PC-9 (cell line): ENCODE measurements around the gene RNF13. TPM values are rescaled to one million over a fixed set of nuclear protein-coding genes. Genes with fewer than 3 reads are reported as not detected.

ENCODE experiments used
- BruUV-seq: library from RNA; stranded (reverse); fragments of 400-500 nt; replicated peaks from 2 replicates; lab custom pipeline; 2021; lab: Mats Ljungman, UMichigan
- CTCF ChIA-PET: fragments of 300-600 bp; sonication (Branson Sonifier 250); formaldehyde crosslinking; loops from one replicate; lab custom pipeline; 2022; ENCODE audit warnings: antibody characterized with exemption; lab: Charles Lee
- POLR2A ChIA-PET: fragments of 300-600 bp; sonication (Branson Sonifier 250); formaldehyde crosslinking; loops from one replicate; lab custom pipeline; 2022; ENCODE audit warnings: antibody characterized with exemption; ENCODE audit not compliant: unreplicated experiment; lab: Charles Lee
- DNase-seq, 2 experiments: peaks; one replicate each; pipeline versions ENCODE4 v3.0.0 to v3.0.0-alpha.2; 2015 to 2022; ENCODE audit warnings: mixed read lengths in 1 of 2
- H2AFZ ChIP-seq: fragments of 200-600 bp; sonication (generic); 2 replicates; pipeline ENCODE4 v1.8.1; 2017; ENCODE audit warnings: antibody characterized with exemption
- H3F3A ChIP-seq: fragments of 200-600 bp; sonication (generic); 2 replicates; pipeline ENCODE4 v1.8.1; 2017; ENCODE audit warnings: antibody characterized with exemption, mild to moderate bottlenecking, low read depth; ENCODE audit not compliant: insufficient read depth
- H3K27ac ChIP-seq: fragments of 200-600 bp; sonication (generic); 2 replicates; pipeline ENCODE4 v1.6.1; 2016; ENCODE audit warnings: mixed run types
- H3K27me3 ChIP-seq: fragments of 200-600 bp; sonication (generic); 2 replicates; pipeline ENCODE4 v1.6.1; 2016; ENCODE audit warnings: low read depth, mixed run types; ENCODE audit not compliant: insufficient read depth
- H3K36me3 ChIP-seq: fragments of 200-600 bp; sonication (generic); 2 replicates; pipeline ENCODE4 v1.6.1; 2016; ENCODE audit warnings: low read depth, mixed run types
- H3K4me1 ChIP-seq: fragments of 200-600 bp; sonication (generic); replicated peaks from 2 replicates; pipeline ENCODE4 v1.6.1; 2016; ENCODE audit warnings: mixed run types; ENCODE audit not compliant: insufficient read depth
- H3K4me2 ChIP-seq: fragments of 200-600 bp; sonication (generic); 2 replicates; pipeline ENCODE4 v1.6.1; 2017; ENCODE audit warnings: mixed run types
- H3K4me3 ChIP-seq: fragments of 200-600 bp; sonication (generic); 2 replicates; pipeline ENCODE4 v1.6.1; 2016; ENCODE audit warnings: mixed run types
- H3K79me2 ChIP-seq: fragments of 200-600 bp; sonication (generic); 2 replicates; pipeline ENCODE4 v1.6.1; 2017; ENCODE audit warnings: low read depth, mixed run types
- H3K9me2 ChIP-seq: fragments of 200-600 bp; sonication (generic); 2 replicates; pipeline ENCODE4 v1.8.1; 2017; ENCODE audit warnings: mild to moderate bottlenecking; ENCODE audit not compliant: insufficient read depth
- H3K9me3 ChIP-seq: fragments of 200-600 bp; sonication (generic); 2 replicates; pipeline ENCODE4 v1.8.1; 2016; ENCODE audit warnings: low read depth; ENCODE audit not compliant: insufficient read depth
- H4K20me1 ChIP-seq: fragments of 200-600 bp; sonication (generic); 2 replicates; pipeline ENCODE4 v1.8.1; 2017; ENCODE audit not compliant: insufficient read depth
- CTCF ChIP-seq: fragments of 200-600 bp; sonication (generic); conservative IDR thresholded peaks from 2 replicates; pipeline ENCODE4 v1.6.1; 2017; ENCODE audit warnings: mixed run types, antibody characterized with exemption, mild to moderate bottlenecking, moderate library complexity
- EZH2 ChIP-seq: fragments of 200-600 bp; sonication (generic); IDR thresholded peaks from 2 replicates; pipeline ENCODE4 v1.8.0; 2017; ENCODE audit warnings: antibody characterized with exemption, low read depth
- intact Hi-C: fragments of 100-400 bp; cut with micrococcal nuclease; formaldehyde crosslinking; loops from one replicate; pipeline ENCODE4 v1.10.0; 2022; ENCODE audit not compliant: unreplicated experiment
- total RNA-seq: library from RNA; stranded (reverse); gene quantifications from 2 replicates; pipeline ENCODE4 v1.2.3, GENCODE V29; 2021

RNF13 gene
- total RNA-seq, 1 experiment from 2014 or later: 65.0 TPM

- peaks cover 15% of the 10 kb centered on the region for H3K4me1 ChIP-seq
- H3K4me2 ChIP-seq: no peak within 1 kb of the TSS
- no peak for DNase-seq
- no peak within 1 kb of the TSS for H2AFZ ChIP-seq
- ChIA-PET CTCF (no interaction called here), POLR2A (no interaction called here)
- intact Hi-C loops: no loop called here
- H3K9me3 ChIP-seq: no peaks in the 10 kb centered on the region
- no peaks in the 10 kb centered on the region for H3F3A ChIP-seq
- no peak for TF ChIP-seq EZH2
- TF ChIP-seq CTCF: no peak
- no peaks in the 10 kb centered on the region for H3K9me2 ChIP-seq
- H3K79me2 ChIP-seq: no peaks in the 10 kb centered on the region
- no peak within 1 kb of the TSS for H3K27ac ChIP-seq
- H3K36me3 ChIP-seq: no peaks in the 10 kb centered on the region
- no peaks in the 10 kb centered on the region for H3K27me3 ChIP-seq
- BruUV-seq: no TSS peak
- H4K20me1 ChIP-seq: no peaks in the 10 kb centered on the region
- H3K4me3 ChIP-seq: no peak within 1 kb of the TSS
Measured at GRCh38 chr3:149792452-149793270, 20.4 kb upstream of the RNF13 start, which contains the start of gene ANKUB1. ANKUB1 (minus strand) TSS chr3:149792554; CDS start chr3:149792366, 188 bp downstream.

- BruUV-seq: no TSS peak
- CTCF ChIA-PET: no interaction called here
- POLR2A ChIA-PET: interaction anchor here (0.6 kb wide), 1 partner anchor 402 kb away, joined by 6 read pairs; no protein-coding TSS in a partner anchor
- no peak for DNase-seq
- Histone ChIP-seq H3K79me2 (no peaks in the 10 kb centered on the region), H3K9me2 (no peaks in the 10 kb centered on the region), H3K4me3 (no peak overlapping the region), H3K9me3 (no peaks in the 10 kb centered on the region), H3K27ac (no peak overlapping the region), H3K4me1 (no peaks in the 10 kb centered on the region; the same call in 1 of the 2 replicates), H3K27me3 (no peaks in the 10 kb centered on the region), H2AFZ (no peak overlapping the region), H4K20me1 (no peaks in the 10 kb centered on the region), H3K36me3 (no peaks in the 10 kb centered on the region), H3K4me2 (no peak overlapping the region), H3F3A (no peaks in the 10 kb centered on the region)
- intact Hi-C loops: no loop called here
- TF ChIP-seq EZH2 (no peak), CTCF (no peak)
Measured at GRCh38 chr3:149796026-149796425, 17.0 kb upstream of the RNF13 start.

- BruUV-seq: no TSS peak
- Histone ChIP-seq H3K9me2 (no peaks in the 10 kb centered on the region), H3K79me2 (no peaks in the 10 kb centered on the region), H3K4me1 (no peaks in the 10 kb centered on the region; the same call in 1 of the 2 replicates), H3K36me3 (no peaks in the 10 kb centered on the region), H3K4me3 (no peak overlapping the region), H3K4me2 (no peak overlapping the region), H3K9me3 (no peaks in the 10 kb centered on the region), H3K27me3 (no peaks in the 10 kb centered on the region), H3F3A (no peaks in the 10 kb centered on the region), H3K27ac (no peak overlapping the region), H2AFZ (no peak overlapping the region), H4K20me1 (no peaks in the 10 kb centered on the region)
- ChIA-PET CTCF (interaction anchor here (0.6 to 1.2 kb wide), 2 partner anchors 23 to 35 kb away, joined by 4 read pairs; no protein-coding TSS in a partner anchor), POLR2A (no interaction called here)
- intact Hi-C loops: no loop called here
- TF ChIP-seq CTCF: no peak
- TF ChIP-seq EZH2: no peak
- no peak for DNase-seq
Measured at GRCh38 chr3:149800693-149801092, 12.3 kb upstream of the RNF13 start.
